HG02870 (cell line): ENCODE data around the gene UBE2H.

Experiments
- ATAC-seq: cut with Tn5 transposase; IDR thresholded peaks from one replicate; pipeline ENCODE4 v1.9.1; 2021; ENCODE audit warnings: mild to moderate bottlenecking, moderate library complexity; ENCODE audit not compliant: unreplicated experiment

UBE2H gene

DNA sequence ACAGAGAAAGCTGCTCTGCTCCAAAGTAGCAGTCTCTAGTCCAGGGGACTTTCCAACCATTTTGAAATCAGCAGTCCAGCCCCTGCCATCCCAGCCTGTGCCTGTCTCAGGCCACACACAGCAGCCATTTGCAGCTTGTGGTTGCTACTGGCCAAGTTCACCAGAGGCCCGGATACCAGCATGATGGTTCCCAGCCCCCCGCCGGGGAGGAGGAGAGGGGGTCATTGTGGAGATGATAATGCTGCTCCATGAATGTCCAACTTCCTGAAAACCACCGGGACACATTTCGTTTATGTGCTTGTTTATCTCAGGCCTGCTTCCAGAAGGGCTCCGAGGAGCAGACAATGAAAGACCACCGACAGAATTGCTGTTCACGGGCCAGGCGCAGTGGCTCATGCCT lies 160.0 kb downstream of the UBE2H start:
- ATAC-seq: no peak

DNA sequence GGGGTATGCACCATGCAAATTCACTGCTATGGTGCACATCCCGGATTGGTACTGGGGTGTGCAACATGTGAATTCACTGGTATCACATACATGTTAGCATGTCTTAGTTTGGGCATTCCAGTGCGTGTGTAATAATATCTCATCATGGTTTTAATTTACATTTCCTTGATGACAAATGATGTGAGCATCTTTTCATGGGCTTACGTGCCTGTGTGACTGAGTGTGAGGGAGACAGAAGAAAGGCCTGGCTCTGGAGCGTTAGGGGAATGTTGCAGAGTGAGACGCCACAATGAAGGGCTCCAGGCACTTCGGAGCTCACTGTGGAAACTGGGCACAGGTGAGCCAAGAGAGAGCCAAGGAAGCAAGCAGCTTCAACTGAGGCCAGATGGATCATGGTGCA lies 162.6 kb downstream of the UBE2H start:
- no peak for ATAC-seq

DNA sequence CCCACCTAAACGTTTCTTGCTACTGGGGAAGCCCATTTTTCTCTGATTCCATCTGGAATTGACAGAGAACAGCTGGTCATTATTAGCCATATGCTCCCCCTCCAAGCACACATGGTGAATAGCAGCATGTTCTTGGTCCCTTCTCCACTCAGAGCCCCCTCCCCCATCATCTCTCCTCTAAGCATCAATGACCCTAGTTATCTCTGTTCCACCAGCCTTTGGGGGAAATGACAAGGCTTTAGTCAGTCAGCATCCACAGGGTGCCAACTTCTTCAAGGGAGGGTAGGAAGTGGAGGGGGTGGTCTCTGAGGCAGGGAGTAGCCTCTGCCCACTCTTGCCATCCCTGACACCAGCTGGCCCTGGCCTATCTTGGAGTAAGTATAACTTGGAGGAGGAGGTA lies 163.1 kb downstream of the UBE2H start:
- ATAC-seq: no peak

DNA sequence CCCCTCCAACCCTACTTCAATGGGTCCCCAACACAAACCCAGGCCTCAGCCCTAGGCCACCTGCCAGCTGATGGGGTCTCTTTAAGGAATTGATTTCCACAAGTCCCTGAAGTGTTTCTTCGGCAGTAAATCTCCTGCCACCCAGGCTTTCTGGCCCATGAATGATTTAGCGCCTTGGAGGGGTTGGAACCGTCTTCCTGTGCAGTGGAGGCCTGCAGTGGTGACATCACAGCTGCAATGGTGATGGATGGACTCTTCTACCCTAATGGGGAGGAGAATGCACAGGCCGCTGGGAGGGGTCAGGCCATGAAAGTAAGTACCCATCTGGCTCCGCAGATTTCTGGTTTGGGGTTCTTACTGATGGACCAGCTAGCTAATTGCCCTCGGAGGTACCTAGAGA lies 163.8 kb downstream of the UBE2H start:
- ATAC-seq: no peak

DNA sequence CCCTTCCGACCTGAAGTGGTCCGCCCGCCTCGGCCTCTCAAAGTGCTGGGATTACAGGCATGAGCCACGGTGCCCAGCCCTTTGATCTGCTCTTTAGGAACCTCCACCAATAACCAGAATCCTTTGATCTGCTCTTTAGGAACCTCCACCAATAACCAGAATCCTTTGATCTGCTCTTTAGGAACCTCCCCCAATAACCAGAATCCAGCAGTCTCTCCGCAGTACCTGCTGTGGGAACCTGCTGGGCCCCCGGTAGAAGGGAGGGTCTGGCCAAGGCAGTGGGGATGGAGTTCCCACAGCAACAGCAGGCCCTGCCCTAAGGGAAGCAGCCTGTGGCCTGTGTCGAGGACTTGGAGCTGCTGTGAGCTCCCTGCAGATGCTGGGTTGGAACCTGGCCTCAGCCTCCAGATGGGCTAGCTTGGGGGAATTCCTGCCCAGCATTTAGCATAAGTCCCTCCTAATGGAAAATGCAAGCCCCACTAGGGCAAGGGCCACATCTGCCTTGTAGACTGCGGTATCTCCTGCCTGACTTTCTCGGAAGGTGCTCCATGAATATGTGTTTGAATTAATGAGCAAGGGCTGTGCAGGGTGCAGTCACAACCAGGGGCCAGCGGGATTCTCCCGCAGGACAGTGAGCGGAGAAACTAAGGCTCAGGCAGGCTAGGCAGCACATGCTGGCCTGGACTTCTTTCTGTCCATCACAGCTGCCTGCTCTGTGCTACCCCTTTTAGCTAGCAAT lies 165.8 kb downstream of the UBE2H start:
- ATAC-seq: no peak

DNA sequence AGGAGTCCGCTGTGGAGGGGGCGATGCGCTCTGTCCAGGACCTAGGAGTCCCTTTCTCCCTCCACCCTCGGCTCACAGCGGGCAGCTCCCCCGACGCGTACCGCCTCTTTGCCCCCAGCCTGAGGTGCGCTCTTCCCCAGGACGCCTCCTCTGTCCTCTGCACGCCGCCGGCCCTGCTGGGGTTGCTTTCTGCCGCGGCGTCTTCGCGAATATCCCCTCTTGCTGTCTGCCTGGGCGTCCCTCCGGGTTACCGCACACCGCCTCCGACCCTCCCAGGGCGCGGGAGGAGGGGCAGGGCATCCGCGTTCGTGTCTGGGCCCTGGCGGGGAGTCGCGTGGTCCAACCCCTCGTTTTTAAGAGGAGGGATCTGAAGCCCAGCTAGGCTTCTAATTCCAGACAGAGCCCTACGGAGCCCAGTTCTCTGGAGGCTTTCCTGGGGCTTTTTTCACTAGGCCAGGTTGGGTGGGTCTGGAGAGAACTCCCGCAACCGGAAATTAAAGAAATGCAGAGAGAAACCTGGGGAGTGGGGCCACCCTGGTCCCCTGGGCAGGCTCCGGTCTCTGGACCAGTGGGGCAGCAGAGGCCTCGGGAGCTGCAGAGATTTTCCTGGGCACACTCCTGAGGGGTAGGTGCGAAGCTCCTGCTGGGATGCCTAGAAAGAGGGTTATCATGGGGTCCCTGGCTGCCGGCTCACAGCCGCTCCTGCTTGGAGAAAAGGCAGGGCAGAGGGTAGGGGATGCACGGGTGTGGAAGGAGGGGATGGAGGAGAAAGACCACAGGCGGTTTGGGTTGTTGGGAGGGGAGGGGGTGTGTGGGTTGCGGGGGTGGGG lies 166.9 kb downstream of the UBE2H start:
- no peak for ATAC-seq

DNA sequence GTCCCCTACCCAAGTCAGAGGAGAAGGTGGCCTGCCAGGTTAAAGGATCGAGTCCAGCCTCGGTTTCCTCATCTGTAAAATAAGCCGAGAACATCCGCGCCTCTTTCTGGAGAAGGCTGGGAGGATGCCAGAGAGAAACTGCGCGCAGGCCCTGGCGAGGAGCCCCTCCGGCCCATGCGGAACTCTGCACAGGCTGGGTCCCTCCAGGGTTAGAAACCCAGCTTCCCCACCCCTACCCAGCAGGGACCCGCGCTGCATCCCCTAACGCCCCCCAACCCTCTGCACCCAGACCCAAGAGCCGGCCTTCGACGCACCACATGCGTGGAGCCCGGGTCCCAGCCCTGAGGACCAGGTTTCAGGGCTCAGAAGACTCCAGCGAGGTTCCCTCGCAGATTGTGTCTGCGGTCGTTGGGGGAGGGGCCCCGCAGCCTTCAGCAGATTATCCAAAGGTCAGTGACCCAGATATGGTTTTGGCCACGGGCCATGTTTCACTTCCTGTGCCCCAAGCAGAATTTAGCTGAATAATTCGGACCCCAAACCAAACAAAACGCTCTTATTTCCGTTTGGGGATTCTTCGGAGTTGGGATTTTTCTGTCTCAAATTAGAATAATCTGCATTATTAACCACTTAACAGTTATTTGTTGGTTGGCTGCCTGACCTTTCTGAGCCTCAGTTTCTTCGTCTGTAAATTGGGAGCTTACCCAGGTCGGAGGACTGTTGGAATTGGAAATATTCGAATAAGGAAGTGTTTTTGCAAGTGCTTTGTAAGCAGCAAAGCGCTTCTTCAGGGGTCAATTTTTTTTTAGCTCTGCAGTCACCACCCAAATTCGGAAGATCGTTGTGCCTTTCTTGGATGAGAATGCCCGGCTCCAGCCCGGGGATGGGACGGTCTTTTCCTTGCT lies 167.7 kb downstream of the UBE2H start:
- ATAC-seq: no peak

DNA sequence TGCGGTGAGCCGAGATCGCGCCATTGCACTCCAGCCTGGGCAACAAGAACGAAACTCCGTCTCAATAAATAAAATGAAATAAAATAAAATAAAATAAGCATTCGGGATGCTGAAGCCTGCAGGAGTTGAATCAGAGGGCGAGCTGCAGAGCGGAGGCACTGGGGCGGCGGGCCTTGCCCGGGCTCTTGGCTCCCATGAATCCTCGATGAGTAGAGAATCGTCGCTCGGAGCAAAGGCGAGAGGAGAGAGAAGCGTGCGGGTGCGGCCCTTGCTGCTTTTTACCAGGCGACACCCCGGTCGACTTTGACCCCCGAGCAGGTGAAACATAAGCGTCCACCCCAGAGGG lies 168.3 kb downstream of the UBE2H start:
- ATAC-seq: no peak

DNA sequence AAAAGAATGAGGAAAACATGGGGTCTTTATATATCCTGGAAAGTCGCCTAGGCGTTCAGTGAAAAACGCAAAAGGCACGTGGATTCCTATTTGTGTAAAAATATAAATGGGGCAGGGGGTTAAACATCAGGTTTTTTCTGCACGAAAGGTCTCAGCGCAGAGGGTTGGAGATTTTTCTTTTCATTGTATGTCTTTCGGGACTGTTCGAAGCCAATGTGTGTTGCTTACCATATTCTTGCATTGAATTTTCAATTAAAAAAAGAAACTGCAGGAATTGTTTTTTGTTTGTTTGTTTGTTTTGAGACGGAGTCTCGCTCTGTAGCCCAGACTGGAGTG lies 169.2 kb downstream of the UBE2H start:
- ATAC-seq: no peak

DNA sequence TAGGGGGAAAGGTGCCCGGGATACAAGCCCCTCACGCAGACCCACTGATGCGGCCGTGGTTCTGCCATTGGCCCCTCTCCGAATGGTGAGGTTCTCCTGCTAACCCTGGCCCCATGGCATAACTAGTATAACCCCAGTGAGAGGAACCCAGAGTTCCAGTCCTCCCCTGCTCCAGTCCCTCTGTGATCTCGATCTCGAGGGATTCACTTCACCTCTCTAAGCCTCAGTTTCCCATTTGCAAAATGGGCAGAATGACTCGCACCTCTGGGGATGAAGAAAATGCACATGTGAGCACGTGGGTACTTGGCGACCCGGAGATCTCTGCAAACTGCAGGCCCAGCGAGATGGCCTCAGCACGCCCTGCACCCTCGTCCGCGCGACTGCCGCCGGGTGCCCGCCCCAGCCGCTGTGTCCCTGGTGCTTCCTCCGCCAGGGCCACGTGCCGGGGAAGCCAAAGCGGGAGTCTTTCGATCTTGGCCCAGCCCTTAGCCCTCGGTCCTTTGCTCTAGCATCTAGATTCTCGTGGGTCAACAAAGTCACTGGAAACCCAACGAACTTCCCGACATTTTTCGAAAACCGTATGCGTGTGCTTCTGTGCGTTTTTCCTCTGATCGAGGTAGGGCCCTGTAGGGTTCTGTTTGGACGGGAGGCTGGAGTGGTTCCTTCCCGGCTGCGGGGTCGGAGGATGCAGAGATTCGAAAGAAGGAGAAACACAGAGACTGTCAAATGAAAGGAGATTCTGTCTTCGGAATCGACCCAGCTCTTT lies 169.8 kb downstream of the UBE2H start:
- no peak for ATAC-seq

DNA sequence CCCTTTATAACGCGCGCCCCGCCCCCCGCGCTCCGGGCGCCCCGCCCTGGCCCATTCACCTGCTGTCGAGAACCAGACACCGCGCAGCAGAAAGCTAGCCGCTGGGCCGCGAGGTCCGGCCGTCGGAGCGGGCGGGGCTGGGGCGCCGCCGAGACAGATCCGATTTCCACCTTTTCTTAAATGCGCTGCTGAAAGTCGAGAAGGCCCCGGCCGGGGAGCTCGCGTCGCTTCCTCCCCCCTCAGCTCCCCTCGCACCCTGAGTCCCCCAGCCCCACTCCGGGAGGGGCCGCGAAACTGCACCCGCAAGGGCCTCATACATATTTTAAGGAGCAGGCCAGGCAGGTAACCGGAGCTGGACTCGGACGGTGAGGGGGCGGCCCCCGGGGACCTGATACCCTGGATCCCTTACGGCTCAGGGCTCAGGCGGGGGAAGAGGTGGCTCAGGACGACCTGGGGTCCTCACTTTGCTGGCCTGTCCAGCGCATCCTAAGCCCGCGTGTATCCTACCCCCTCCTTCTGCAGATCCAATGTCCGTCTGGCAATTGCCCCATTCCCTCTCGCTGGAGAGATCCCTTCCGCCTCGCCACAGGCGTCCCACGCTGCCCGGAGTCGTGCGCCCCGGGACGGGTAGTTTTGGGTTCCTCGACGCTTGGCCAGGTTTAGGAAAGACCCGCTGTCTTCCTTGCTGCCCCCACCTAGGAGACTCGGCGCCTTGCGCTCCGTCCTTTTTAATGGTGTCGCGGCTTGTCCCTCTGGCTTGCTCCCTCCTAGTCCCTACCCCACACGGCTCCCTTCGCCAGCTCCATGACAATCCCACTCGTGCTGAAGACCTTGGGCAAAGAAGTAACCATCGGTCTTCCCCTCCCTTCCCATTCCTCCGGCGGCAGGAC lies 170.6 kb downstream of the UBE2H start:
- ATAC-seq: no peak

DNA sequence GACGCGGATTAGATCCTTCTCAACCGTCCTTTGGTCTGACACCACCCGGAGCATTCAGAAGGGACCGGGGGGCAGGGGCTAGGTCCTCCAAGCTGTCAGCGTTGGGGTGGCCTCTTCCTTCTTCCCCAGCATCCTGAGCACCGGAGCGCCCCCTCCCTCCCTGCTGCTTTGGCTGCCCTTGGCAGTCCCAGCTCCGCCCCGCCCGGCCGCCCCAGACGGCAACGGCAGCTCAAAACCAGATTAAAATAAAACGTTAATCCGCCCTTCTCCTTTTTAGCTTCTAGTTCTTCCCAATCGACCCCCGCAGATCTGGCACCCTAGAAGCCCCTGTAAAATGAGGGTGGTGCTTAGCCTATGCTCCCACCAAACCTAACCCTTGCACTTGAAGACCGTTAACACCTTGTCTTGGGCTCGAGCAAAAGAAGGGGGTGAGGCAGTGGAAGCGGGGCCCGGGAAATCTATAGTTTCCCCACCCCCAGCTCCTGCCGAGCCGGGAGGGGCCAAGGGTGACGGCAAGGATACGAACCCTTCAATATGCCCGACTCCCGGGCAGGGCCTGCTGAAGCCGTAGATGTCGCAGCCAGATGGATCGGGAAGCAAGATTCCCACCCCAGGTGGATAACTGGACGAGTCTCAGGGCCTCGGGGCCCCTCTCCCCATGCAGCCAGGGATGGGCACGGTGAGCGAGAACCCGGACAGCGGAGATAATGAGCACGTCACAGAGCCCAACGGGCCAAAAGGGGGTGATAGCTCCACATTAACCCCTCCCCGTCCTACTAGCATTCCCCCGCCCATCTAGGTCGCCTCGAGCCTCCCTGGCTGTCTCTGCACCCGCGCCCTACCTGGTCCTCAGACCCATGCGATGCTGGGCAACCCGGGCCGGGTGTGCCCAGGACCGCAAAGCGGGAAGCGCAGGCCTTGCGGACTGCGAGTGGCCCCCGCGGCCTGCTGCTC lies 171.5 kb downstream of the UBE2H start:
- ATAC-seq: no peak
